Measurements from ENCODE around the gene TLE5.

TLE5 gene

GRCh38 chr19:3058009-3058820, 4.1 kb downstream of the TLE5 start:
- H4K20me1 ChIP-seq (ENCODE audit: low read depth, low read length): no peaks in the 10 kb centered on the region
- H3K4me2 ChIP-seq (ENCODE audit: low read depth, low read length, poor library complexity, severe bottlenecking): no peak overlapping the region

GRCh38 chr19:3057275-3057714, 5.0 kb downstream of the TLE5 start:
- Histone ChIP-seq H3K9ac (ENCODE audit: low read length) (no peak overlapping the region), H3K9me2 (replicated peaks; ENCODE audit: insufficient read depth, low read length) (no peaks in the 10 kb centered on the region), H4K20me1 (ENCODE audit: low read depth, low read length) (no peaks in the 10 kb centered on the region), H3F3A (ENCODE audit: insufficient read depth) (peaks cover 17% of the 10 kb centered on the region), H2AFZ (ENCODE audit: low read depth, low read length, severe bottlenecking) (no peak overlapping the region), H3K9me3 (ENCODE audit: insufficient read depth, low read length) (no peaks in the 10 kb centered on the region), H3K79me2 (ENCODE audit: insufficient read depth, low read length) (no peaks in the 10 kb centered on the region; the same call in 1 of the 2 replicates), H3K4me2 (ENCODE audit: low read depth, low read length, poor library complexity, severe bottlenecking) (no peak overlapping the region), H3K36me3 (ENCODE audit: low read length) (no peaks in the 10 kb centered on the region), H3K4me3 (ENCODE audit: insufficient read depth, low read length, poor library complexity, severe bottlenecking) (no peak overlapping the region), H3K27me3 (ENCODE audit: low read length) (no peaks in the 10 kb centered on the region), H3K27ac (ENCODE audit: low read depth, low read length) (no peak overlapping the region)
- TF ChIP-seq, protein P1, sequence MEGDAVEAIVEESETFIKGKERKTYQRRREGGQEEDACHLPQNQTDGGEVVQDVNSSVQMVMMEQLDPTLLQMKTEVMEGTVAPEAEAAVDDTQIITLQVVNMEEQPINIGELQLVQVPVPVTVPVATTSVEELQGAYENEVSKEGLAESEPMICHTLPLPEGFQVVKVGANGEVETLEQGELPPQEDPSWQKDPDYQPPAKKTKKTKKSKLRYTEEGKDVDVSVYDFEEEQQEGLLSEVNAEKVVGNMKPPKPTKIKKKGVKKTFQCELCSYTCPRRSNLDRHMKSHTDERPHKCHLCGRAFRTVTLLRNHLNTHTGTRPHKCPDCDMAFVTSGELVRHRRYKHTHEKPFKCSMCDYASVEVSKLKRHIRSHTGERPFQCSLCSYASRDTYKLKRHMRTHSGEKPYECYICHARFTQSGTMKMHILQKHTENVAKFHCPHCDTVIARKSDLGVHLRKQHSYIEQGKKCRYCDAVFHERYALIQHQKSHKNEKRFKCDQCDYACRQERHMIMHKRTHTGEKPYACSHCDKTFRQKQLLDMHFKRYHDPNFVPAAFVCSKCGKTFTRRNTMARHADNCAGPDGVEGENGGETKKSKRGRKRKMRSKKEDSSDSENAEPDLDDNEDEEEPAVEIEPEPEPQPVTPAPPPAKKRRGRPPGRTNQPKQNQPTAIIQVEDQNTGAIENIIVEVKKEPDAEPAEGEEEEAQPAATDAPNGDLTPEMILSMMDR (IDR thresholded peaks at IDR 0.05; ENCODE audit: insufficient read depth, low read length, poor library complexity, severe bottlenecking): no peak
- no peak for TF ChIP-seq EZH2phosphoT487 (conservative IDR thresholded peaks at IDR 0.05; ENCODE audit: low read length)

More at GRCh38 chr19:3058009-3058820, 4.1 kb downstream of the TLE5 start:
- no peak overlapping the region for H2AFZ ChIP-seq (ENCODE audit: low read depth, low read length, severe bottlenecking)
- no peaks in the 10 kb centered on the region for H3K27me3 ChIP-seq (ENCODE audit: low read length)
- no peaks in the 10 kb centered on the region; the same call in 1 of the 2 replicates for H3K79me2 ChIP-seq (ENCODE audit: insufficient read depth, low read length)
- H3K27ac ChIP-seq (ENCODE audit: low read depth, low read length): no peak overlapping the region
- no peaks in the 10 kb centered on the region for H3K9me3 ChIP-seq (ENCODE audit: insufficient read depth, low read length)
- TF ChIP-seq, protein P1 (IDR thresholded peaks at IDR 0.05; ENCODE audit: insufficient read depth, low read length, poor library complexity, severe bottlenecking): no peak
- TF ChIP-seq EZH2phosphoT487 (conservative IDR thresholded peaks at IDR 0.05; ENCODE audit: low read length): no peak
- no peak overlapping the region for H3K4me3 ChIP-seq (ENCODE audit: insufficient read depth, low read length, poor library complexity, severe bottlenecking)
- H3K9me2 ChIP-seq (replicated peaks; ENCODE audit: insufficient read depth, low read length): no peaks in the 10 kb centered on the region
- no peak overlapping the region for H3K9ac ChIP-seq (ENCODE audit: low read length)
- no peaks in the 10 kb centered on the region for H3K36me3 ChIP-seq (ENCODE audit: low read length)
- peaks cover 17% of the 10 kb centered on the region for H3F3A ChIP-seq (ENCODE audit: insufficient read depth)

- Histone ChIP-seq H3K4me3 (ENCODE audit: insufficient read depth, low read length, poor library complexity, severe bottlenecking) (no peak overlapping the region), H3K27me3 (ENCODE audit: low read length) (no peaks in the 10 kb centered on the region), H3K79me2 (ENCODE audit: insufficient read depth, low read length) (no peaks in the 10 kb centered on the region; the same call in 1 of the 2 replicates), H3K4me2 (ENCODE audit: low read depth, low read length, poor library complexity, severe bottlenecking) (no peak overlapping the region), H3F3A (ENCODE audit: insufficient read depth) (peaks cover 16% of the 10 kb centered on the region), H3K9me2 (replicated peaks; ENCODE audit: insufficient read depth, low read length) (no peaks in the 10 kb centered on the region), H3K27ac (ENCODE audit: low read depth, low read length) (no peak overlapping the region), H3K36me3 (ENCODE audit: low read length) (no peaks in the 10 kb centered on the region), H2AFZ (ENCODE audit: low read depth, low read length, severe bottlenecking) (no peak overlapping the region), H3K9ac (ENCODE audit: low read length) (no peak overlapping the region), H4K20me1 (ENCODE audit: low read depth, low read length) (no peaks in the 10 kb centered on the region), H3K9me3 (ENCODE audit: insufficient read depth, low read length) (no peaks in the 10 kb centered on the region)
- TF ChIP-seq EZH2phosphoT487 (conservative IDR thresholded peaks at IDR 0.05; ENCODE audit: low read length): no peak
- TF ChIP-seq, protein P1 (IDR thresholded peaks at IDR 0.05; ENCODE audit: insufficient read depth, low read length, poor library complexity, severe bottlenecking): no peak
Observed at GRCh38 chr19:3056417-3057088, 5.7 kb downstream of the TLE5 start.

Data from SU-DHL-6 (cell line).